ENCODE results near the gene AP3S1.

DNA sequence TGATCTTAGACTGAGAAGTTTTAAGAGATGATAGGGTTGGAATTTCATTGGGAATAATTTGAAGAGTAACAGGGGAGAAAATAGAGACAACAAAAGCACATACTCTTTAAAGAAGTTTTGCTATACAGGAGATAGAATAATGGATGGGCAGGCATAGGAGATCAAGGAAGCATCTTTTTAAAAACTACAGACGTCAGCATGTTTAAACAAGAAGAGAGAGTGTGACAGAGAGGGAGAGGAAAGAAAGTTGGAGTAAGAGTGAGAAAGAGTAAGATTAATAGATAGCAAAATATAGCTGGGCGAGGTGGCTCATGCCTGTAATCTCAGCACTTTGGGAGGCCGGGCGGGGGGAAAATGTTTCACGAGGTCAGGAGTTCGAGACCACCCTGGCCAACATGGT, 115.2 kb downstream of the AP3S1 start:
- TF ChIP-seq, protein P1, sequence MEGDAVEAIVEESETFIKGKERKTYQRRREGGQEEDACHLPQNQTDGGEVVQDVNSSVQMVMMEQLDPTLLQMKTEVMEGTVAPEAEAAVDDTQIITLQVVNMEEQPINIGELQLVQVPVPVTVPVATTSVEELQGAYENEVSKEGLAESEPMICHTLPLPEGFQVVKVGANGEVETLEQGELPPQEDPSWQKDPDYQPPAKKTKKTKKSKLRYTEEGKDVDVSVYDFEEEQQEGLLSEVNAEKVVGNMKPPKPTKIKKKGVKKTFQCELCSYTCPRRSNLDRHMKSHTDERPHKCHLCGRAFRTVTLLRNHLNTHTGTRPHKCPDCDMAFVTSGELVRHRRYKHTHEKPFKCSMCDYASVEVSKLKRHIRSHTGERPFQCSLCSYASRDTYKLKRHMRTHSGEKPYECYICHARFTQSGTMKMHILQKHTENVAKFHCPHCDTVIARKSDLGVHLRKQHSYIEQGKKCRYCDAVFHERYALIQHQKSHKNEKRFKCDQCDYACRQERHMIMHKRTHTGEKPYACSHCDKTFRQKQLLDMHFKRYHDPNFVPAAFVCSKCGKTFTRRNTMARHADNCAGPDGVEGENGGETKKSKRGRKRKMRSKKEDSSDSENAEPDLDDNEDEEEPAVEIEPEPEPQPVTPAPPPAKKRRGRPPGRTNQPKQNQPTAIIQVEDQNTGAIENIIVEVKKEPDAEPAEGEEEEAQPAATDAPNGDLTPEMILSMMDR (IDR thresholded peaks at IDR 0.05): no peak
- TF ChIP-seq POLR2A (IDR thresholded peaks at IDR 0.05): no peak

All from adrenal gland (tissue), 5 donors.